K562 (cell line): Measurements from ENCODE around the gene TRIM45. TPM values are rescaled to one million over a fixed set of nuclear protein-coding genes. Genes with fewer than 3 reads are reported as not detected.

ENCODE experiments used
- CC2D1A ChIP-seq: fragments of 450-650 bp; IDR thresholded peaks from 2 replicates; pipeline ENCODE4 v1.6.1; 2017; ENCODE audit warnings: mild to moderate bottlenecking
- GABPB1 ChIP-seq: sonication (generic); formaldehyde crosslinking; IDR thresholded peaks from 2 replicates; pipeline ENCODE4 v1.8.0; 2022; ENCODE audit warnings: mild to moderate bottlenecking, missing genetic modification reagents
- GATAD2B ChIP-seq: fragments of 450-650 bp; IDR thresholded peaks from 2 replicates; pipeline ENCODE4 v1.6.1; 2017; ENCODE audit warnings: mild to moderate bottlenecking, borderline replicate concordance
- GTF3C2 ChIP-seq: IDR thresholded peaks from 3 replicates; pipeline ENCODE4 v1.6.1; 2011; ENCODE audit warnings: borderline replicate concordance, mild to moderate bottlenecking, moderate library complexity; ENCODE audit not compliant: insufficient read length; ENCODE audit errors: extremely low read depth
- MAZ ChIP-seq, 2 experiments: fragments of 450-650 bp in 1 of 2; sonication (generic) in 1 of 2; formaldehyde crosslinking; IDR thresholded peaks in 1 of 2; conservative IDR thresholded peaks in 1 of 2; 2 replicates each; pipeline versions ENCODE4 v1.4.0 to v1.5.0; 2020; ENCODE audit warnings: mild to moderate bottlenecking in 1 of 2, missing genetic modification reagents in 1 of 2
- MNT ChIP-seq, 2 experiments: fragments of 450-650 bp; conservative IDR thresholded peaks; 2 replicates each; pipeline ENCODE4 v1.6.1; 2017; ENCODE audit warnings: mild to moderate bottlenecking in 2 of 2, moderate library complexity in 2 of 2
- PREB ChIP-seq: sonication (generic); formaldehyde crosslinking; IDR thresholded peaks from 2 replicates; pipeline ENCODE4 v1.8.1; 2023; ENCODE audit warnings: mild to moderate bottlenecking, missing genetic modification reagents
- THRAP3 ChIP-seq: fragments of 450-650 bp; IDR thresholded peaks from 2 replicates; pipeline ENCODE4 v1.6.1; 2016; ENCODE audit warnings: mild to moderate bottlenecking, inconsistent platforms, borderline replicate concordance
- polyA plus RNA-seq, 8 experiments: library from polyadenylated mRNA; depleted of rRNA in 4 of 8; stranded (reverse) in 5 of 8; unstranded in 3 of 8; fragments of >200 nt; fragmentation: Nextera tagmentation in 2 of 8; fragmentation: Illumina TruSeq in 1 of 8; extraction: Ambion mirVana in 2 of 8; extraction: Trizol in 1 of 8; gene quantifications; 2 replicates each; pipeline versions ENCODE4 v1.2.1 to v1.2.3, GENCODE V29; 2011 to 2014; ENCODE audit warnings: inconsistent platforms in 1 of 8, missing spikeins in 1 of 8
- total RNA-seq, 7 experiments: library from RNA; depleted of rRNA in 6 of 7; stranded (reverse); fragments of >200 nt in 6 of 7; fragmentation: Illumina TruSeq in 2 of 7; extraction: Trizol in 2 of 7; gene quantifications; 2 replicates each; pipeline versions ENCODE4 v1.2.1 to v1.2.3, GENCODE V29; 2011 to 2021; ENCODE audit warnings: low replicate concordance in 1 of 7
- TF ChIP-seq, protein P1 (sequence below), 2 experiments: fragments of 450-650 bp; IDR thresholded peaks; 2 replicates each; pipeline ENCODE4 v1.6.1; 2016
- TF ChIP-seq, protein P2 (sequence below): fragments of 150-350 bp; conservative IDR thresholded peaks from 2 replicates; pipeline ENCODE4 v1.6.1; 2014; ENCODE audit warnings: low read length

Gene TRIM45
- total and polyA plus RNA-seq, 9 of the 15 experiments (the other 6 are each of a cell fraction or from before 2014, with no cell fraction given), result 1.9 to 6.2 (median 3.6) TPM

DNA sequence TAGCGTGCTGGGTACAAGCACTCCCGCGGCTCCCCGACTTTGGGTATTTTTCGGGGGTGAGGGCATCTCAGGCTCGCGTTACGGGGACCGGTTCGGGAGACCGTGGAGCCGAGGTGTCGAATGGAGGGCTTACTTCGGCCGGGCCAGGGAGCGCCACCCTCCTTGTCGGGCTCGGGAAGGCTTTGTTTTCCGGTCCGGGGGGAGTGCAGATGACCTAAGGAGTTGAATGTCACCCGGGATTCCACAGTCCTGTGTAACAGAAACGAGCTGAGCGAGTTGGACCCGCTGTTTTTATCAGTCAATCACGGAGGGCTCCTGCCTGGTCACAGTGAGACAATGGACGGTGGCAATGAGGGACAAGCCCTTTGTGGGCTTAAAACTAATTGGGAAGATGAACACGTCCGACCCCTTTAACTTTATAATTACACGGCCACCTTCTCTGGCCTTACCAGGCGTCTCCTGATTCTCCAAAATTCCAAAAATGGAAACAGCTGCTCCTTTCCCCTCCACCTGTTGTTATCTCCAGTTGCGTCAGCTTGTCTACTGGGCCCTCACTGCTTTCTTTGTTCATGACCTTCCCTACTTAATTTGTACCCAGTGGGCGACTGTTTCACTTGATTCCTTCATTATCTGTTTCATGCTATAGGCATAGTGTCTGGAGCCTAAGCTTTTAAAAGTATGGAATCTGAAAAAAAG lies 929 bp upstream of the TRIM45 start (continued):
- TF ChIP-seq THRAP3, result peak; percentile 73; the same call in 1 of the 2 replicates
- TF ChIP-seq, protein P1, sequence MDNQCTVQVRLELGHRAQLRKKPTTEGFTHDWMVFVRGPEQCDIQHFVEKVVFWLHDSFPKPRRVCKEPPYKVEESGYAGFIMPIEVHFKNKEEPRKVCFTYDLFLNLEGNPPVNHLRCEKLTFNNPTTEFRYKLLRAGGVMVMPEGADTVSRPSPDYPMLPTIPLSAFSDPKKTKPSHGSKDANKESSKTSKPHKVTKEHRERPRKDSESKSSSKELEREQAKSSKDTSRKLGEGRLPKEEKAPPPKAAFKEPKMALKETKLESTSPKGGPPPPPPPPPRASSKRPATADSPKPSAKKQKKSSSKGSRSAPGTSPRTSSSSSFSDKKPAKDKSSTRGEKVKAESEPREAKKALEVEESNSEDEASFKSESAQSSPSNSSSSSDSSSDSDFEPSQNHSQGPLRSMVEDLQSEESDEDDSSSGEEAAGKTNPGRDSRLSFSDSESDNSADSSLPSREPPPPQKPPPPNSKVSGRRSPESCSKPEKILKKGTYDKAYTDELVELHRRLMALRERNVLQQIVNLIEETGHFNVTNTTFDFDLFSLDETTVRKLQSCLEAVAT (IDR thresholded peaks at IDR 0.05), result peak in 1 of 2 experiments; percentile 64; a peak in 1 of 4 replicates
- TF ChIP-seq PREB (CRISPR knock-in tag), result peak; percentile 80; the same call in 1 of the 2 replicates
- no peak for TF ChIP-seq GTF3C2
- 0 out of 2 replicates have a peak, but pooled peaks have one; percentile 76 for TF ChIP-seq GATAD2B
- TF ChIP-seq MAZ (CRISPR knock-in tag; conservative IDR thresholded peaks at IDR 0.05 in 1 of 2, IDR thresholded peaks at IDR 0.05 in 1 of 2), result 0 out of 4 replicates have a peak, but pooled peaks of 1 of the 2 experiments have one; percentile 3
- TF ChIP-seq, protein P2, sequence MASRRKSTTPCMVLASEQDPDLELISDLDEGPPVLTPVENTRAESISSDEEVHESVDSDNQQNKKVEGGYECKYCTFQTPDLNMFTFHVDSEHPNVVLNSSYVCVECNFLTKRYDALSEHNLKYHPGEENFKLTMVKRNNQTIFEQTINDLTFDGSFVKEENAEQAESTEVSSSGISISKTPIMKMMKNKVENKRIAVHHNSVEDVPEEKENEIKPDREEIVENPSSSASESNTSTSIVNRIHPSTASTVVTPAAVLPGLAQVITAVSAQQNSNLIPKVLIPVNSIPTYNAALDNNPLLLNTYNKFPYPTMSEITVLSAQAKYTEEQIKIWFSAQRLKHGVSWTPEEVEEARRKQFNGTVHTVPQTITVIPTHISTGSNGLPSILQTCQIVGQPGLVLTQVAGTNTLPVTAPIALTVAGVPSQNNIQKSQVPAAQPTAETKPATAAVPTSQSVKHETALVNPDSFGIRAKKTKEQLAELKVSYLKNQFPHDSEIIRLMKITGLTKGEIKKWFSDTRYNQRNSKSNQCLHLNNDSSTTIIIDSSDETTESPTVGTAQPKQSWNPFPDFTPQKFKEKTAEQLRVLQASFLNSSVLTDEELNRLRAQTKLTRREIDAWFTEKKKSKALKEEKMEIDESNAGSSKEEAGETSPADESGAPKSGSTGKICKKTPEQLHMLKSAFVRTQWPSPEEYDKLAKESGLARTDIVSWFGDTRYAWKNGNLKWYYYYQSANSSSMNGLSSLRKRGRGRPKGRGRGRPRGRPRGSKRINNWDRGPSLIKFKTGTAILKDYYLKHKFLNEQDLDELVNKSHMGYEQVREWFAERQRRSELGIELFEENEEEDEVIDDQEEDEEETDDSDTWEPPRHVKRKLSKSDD, result no peak; the same call in 1 of the 2 replicates
- TF ChIP-seq GABPB1 (CRISPR knock-in tag), result 0 out of 2 replicates have a peak, but pooled peaks have one; percentile 10
- TF ChIP-seq MNT (conservative IDR thresholded peaks at IDR 0.05), result 0 out of 4 replicates have a peak, but pooled peaks of 1 of the 2 experiments have one; percentile 8
- peak; percentile 2; the same call in 1 of the 2 replicates for TF ChIP-seq CC2D1A
